ENCODE measurements around the gene AGMO. TPM values are rescaled to one million over a fixed set of nuclear protein-coding genes. Genes with fewer than 3 reads are reported as not detected.

The AGMO gene
- polyA plus RNA-seq, 1 donor (not counting 4 experiments of a cell fraction or from before 2014, with no cell fraction given): not detected

DNA sequence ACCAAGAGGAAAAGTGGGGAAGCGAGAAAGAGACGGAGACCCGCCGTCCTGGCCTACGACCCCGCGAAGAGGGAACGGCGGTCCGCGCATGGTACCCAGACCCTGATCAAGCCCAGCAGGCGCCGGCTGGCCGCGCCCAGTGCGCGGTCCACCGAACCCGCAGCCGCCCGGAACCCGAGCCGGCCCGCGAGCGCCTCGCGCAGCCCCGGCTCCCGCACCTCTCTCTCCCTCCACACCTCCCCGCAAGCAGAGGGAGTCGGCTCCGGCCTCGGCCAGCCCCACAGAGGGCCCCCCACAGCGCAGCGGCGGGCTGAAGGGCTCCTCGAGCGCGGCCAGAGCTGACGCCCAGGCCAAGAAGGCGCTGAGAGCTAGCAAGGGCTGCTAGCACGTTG, 164.7 kb downstream of the AGMO start:
- TF ChIP-seq, protein P1, sequence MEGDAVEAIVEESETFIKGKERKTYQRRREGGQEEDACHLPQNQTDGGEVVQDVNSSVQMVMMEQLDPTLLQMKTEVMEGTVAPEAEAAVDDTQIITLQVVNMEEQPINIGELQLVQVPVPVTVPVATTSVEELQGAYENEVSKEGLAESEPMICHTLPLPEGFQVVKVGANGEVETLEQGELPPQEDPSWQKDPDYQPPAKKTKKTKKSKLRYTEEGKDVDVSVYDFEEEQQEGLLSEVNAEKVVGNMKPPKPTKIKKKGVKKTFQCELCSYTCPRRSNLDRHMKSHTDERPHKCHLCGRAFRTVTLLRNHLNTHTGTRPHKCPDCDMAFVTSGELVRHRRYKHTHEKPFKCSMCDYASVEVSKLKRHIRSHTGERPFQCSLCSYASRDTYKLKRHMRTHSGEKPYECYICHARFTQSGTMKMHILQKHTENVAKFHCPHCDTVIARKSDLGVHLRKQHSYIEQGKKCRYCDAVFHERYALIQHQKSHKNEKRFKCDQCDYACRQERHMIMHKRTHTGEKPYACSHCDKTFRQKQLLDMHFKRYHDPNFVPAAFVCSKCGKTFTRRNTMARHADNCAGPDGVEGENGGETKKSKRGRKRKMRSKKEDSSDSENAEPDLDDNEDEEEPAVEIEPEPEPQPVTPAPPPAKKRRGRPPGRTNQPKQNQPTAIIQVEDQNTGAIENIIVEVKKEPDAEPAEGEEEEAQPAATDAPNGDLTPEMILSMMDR (optimal IDR thresholded peaks at IDR 0.05 in 1 of 3, IDR thresholded peaks at IDR 0.05 in 1 of 3, conservative IDR thresholded peaks at IDR 0.05 in 1 of 3; ENCODE audit: extremely low read depth in 1 of 3, insufficient read depth in 2 of 3, low read length in 3 of 3): no peak
- Histone ChIP-seq H2AFZ (ENCODE audit: control insufficient read depth, low read length) (no peak overlapping the region), H4K20me1 (ENCODE audit: control insufficient read depth, extremely low read depth, insufficient read depth, low read length) (no peaks in the 10 kb centered on the region), H3K36me3 (ENCODE audit: control insufficient read depth in 2 of 2, extremely low read depth in 1 of 2, insufficient read depth in 2 of 2, low read length in 2 of 2) (no peaks in the 10 kb centered on the region), H3K9me3 (ENCODE audit: control insufficient read depth, low read depth, low read length) (no peaks in the 10 kb centered on the region), H3K4me2 (ENCODE audit: control insufficient read depth, extremely low read depth, insufficient read depth, low read depth, low read length) (no peak overlapping the region), H3K27ac (ENCODE audit: control insufficient read depth, insufficient read depth, low read length) (no peak overlapping the region), H3K79me2 (ENCODE audit: control insufficient read depth, insufficient read depth, low read length) (no peaks in the 10 kb centered on the region), H3K4me3 (ENCODE audit: control insufficient read depth in 2 of 3, extremely low read depth in 1 of 3, insufficient read depth in 2 of 3, low read depth in 1 of 3, low read length in 3 of 3) (no peak overlapping the region), H3K27me3 (ENCODE audit: control insufficient read depth, extremely low read depth, insufficient read depth, low read length) (no peaks in the 10 kb centered on the region), H3K9ac (ENCODE audit: control insufficient read depth, extremely low read depth, insufficient read depth, low read length) (no peak overlapping the region), H3K9me1 (ENCODE audit: control insufficient read depth, extremely low read depth, insufficient read depth, low read length) (no peaks in the 10 kb centered on the region), H3K4me1 (ENCODE audit: control insufficient read depth, extremely low read depth, insufficient read depth, low read length) (no peaks in the 10 kb centered on the region)
- FAIRE-seq: no peak
- dilution Hi-C loops (cut with MboI; ENCODE audit: extremely low pct_ligation_motif_present, low sequenced_read_pairs): no loop called here
- no peak for DNase-seq (ENCODE audit: low read depth, low spot score)

DNA sequence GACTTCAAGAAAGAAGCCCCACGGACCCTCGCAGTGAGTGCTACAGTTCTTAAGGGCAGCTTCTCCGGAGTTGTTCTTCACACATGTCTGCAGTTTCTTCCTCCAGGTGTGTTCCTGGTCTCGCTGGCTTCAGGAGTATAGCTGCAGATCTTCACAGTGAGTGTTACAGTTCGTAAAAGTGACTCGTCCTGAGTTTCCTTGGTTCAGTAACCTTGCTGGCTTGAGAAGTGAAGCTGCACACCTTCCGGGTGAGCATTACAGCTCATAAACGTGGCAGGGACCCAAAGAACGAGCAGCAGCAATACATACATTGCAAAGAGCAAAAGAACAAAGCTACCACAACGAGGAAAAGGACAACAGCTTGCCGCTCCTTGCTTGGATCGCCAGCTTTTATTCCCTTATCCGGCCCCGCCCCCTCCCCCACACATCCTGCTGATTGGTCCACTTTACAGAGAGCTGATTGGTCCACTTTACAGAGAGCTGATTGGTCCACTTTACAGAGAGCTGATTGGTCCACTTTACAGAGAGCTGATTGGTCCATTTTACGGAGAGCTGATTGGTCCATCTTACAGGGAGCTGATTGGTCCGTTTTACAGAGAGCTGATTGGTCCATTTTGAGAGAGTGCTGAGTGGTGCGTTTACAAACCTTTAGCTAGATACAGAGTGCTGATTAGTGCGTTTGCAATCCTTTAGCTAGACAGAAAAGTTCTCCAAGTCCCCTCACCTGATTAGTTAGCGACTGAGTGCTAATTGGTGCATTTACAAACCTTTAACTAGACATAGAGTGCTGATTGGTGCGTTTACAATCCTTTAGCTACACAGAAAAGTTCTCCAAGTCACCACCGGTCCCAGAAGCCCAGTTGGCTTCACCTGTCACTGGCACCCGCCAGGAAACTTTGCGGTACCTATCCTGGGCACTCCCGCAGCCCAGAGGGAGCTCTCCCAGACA, 165.3 kb downstream of the AGMO start:
- H3K4me2 ChIP-seq (ENCODE audit: control insufficient read depth, extremely low read depth, insufficient read depth, low read depth, low read length): no peak overlapping the region
- no peak for TF ChIP-seq EZH2 (IDR thresholded peaks at IDR 0.05; ENCODE audit: low read length)
- TF ChIP-seq, protein P1 (optimal IDR thresholded peaks at IDR 0.05 in 1 of 3, IDR thresholded peaks at IDR 0.05 in 1 of 3, conservative IDR thresholded peaks at IDR 0.05 in 1 of 3; ENCODE audit: extremely low read depth in 1 of 3, insufficient read depth in 2 of 3, low read length in 3 of 3): no peak
- H3K9me3 ChIP-seq (ENCODE audit: control insufficient read depth, low read depth, low read length): no peaks in the 10 kb centered on the region
- no peaks in the 10 kb centered on the region for H3K4me1 ChIP-seq (ENCODE audit: control insufficient read depth, extremely low read depth, insufficient read depth, low read length)
- no peak overlapping the region for H3K9ac ChIP-seq (ENCODE audit: control insufficient read depth, extremely low read depth, insufficient read depth, low read length)
- H3K4me3 ChIP-seq (ENCODE audit: control insufficient read depth in 2 of 3, extremely low read depth in 1 of 3, insufficient read depth in 2 of 3, low read depth in 1 of 3, low read length in 3 of 3): no peak overlapping the region
- FAIRE-seq (no peak), DNase-seq (ENCODE audit: low read depth, low spot score) (no peak)
- dilution Hi-C loops (cut with MboI; ENCODE audit: extremely low pct_ligation_motif_present, low sequenced_read_pairs): no loop called here
- H3K27me3 ChIP-seq (ENCODE audit: control insufficient read depth, extremely low read depth, insufficient read depth, low read length): no peaks in the 10 kb centered on the region
- no peaks in the 10 kb centered on the region for H4K20me1 ChIP-seq (ENCODE audit: control insufficient read depth, extremely low read depth, insufficient read depth, low read length)
- H2AFZ ChIP-seq (ENCODE audit: control insufficient read depth, low read length): no peak overlapping the region
- H3K27ac ChIP-seq (ENCODE audit: control insufficient read depth, insufficient read depth, low read length): no peak overlapping the region
- H3K79me2 ChIP-seq (ENCODE audit: control insufficient read depth, insufficient read depth, low read length): no peaks in the 10 kb centered on the region
- no peaks in the 10 kb centered on the region for H3K9me1 ChIP-seq (ENCODE audit: control insufficient read depth, extremely low read depth, insufficient read depth, low read length)
- no peaks in the 10 kb centered on the region for H3K36me3 ChIP-seq (ENCODE audit: control insufficient read depth in 2 of 2, extremely low read depth in 1 of 2, insufficient read depth in 2 of 2, low read length in 2 of 2)

Data from keratinocyte (primary cell).